Progenitor cell of endocrine pancreas (in vitro differentiated cells): Measurements from ENCODE around the gene PSMC5. TPM values are rescaled to one million over a fixed set of nuclear protein-coding genes. Genes with fewer than 3 reads are reported as not detected.

ENCODE experiments used
- DNase-seq: peaks from one replicate; pipeline ENCODE4 v3.0.0; 2021; ENCODE audit warnings: low spot score; ENCODE audit not compliant: unreplicated experiment
- H3K27ac Mint-ChIP-seq: 2 replicates; pipeline ENCODE4 v1.8.0; 2021; ENCODE audit warnings: mild to moderate bottlenecking, moderate library complexity, mixed read lengths
- H3K27me3 Mint-ChIP-seq: 2 replicates; pipeline ENCODE4 v1.8.0; 2021; ENCODE audit warnings: mixed read lengths
- H3K36me3 Mint-ChIP-seq: 2 replicates; pipeline ENCODE4 v1.8.0; 2022; ENCODE audit warnings: mixed read lengths; ENCODE audit not compliant: insufficient read depth
- H3K4me1 Mint-ChIP-seq: 2 replicates; pipeline ENCODE4 v1.8.0; 2021; ENCODE audit warnings: low read depth, mixed read lengths
- H3K4me3 Mint-ChIP-seq: 2 replicates; pipeline ENCODE4 v1.8.0; 2021; ENCODE audit warnings: low read depth, mild to moderate bottlenecking, moderate library complexity, mixed read lengths
- H3K9me3 Mint-ChIP-seq: 2 replicates; pipeline ENCODE4 v1.8.0; 2021; ENCODE audit warnings: low read depth, mixed read lengths
- long read RNA-seq: library from polyadenylated mRNA; unstranded; transcript quantifications from one replicate; pipeline ENCODE4 v2.0.0, GENCODE V29; 2020
- total RNA-seq: library from RNA; stranded (reverse); gene quantifications from 2 replicates; pipeline ENCODE4 v1.2.1, GENCODE V29; 2021
- TF ChIP-seq, protein P1 (sequence below): fragments of 200-600 bp; sonication (generic); IDR thresholded peaks from one replicate; pipeline ENCODE4 v1.5.0; 2021; ENCODE audit warnings: antibody characterized with exemption, mild to moderate bottlenecking; ENCODE audit not compliant: unreplicated experiment

Gene PSMC5
- total RNA-seq: 101 and 109 TPM in 2 replicates
- long read RNA-seq, transcript PSMC5-203 (12 exons, 1,680 nt): minor isoform, 24 of 341 reads
- long read RNA-seq, transcript PSMC5-212 (11 exons, 1,474 nt): minor isoform, 5 of 341 reads
- long read RNA-seq, transcript PSMC5-201 (12 exons, 1,579 nt): major isoform, 255 of 341 reads
- long read RNA-seq, partial matches to known transcripts: 15 of 341 reads
- long read RNA-seq, other reads (novel, unspliced or antisense): 41 of 341 reads

DNA sequence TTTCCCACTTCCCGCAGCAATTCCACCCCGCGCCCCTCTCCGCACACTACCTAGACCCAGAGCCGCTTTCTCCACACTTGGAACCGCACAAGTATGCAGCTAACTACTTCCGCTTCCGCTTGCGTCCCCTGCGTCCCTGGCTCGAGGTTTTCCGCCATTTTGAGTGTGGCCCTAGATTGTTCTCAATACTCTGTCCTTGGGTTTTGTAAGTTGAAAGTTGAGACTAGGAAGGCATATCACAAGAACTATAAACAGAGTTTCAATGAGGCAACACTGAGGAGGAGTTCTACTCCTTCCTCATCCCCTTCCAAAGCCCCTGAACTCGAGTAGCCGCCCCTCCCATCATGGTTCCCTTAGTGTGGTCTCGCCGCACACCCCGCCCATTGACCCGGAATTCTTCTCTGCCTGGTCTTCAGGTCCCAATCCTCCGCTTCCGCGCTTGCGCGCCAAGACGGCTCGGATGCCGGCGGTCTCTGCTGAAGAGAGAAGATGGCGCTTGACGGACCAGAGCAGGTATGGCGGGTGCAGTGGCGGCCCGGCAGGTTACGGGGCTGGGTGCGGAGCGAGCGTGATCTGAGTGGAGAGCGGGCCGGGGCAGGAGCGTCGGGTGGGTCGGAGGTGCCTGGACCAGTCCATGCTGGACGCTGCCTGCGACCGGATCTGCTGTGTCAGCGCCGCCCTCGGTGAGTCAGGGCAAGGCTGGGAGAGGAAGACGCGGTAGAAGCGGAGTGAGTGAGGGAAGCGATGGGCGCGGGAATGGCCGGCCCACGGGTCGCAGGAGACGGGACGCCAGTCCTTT, at the start of gene PSMC5, which contains the start of gene FTSJ3:
TSS of gene PSMC5 (plus strand) at position 430 of the 799 bp plus-strand sequence. CDS start at position 490, 60 bp downstream.
TSS of gene FTSJ3 (minus strand) at position 662 of the 799 bp plus-strand sequence. CDS start 761 bp downstream, outside the sequence.
- Mint-ChIP-seq H3K4me1 (peaks cover 16% of the 10 kb centered on the region), H3K27ac (peak within 1 kb of the TSS; percentile 100), H3K4me3 (peak within 1 kb of the TSS; percentile 97), H3K27me3 (no peaks in the 10 kb centered on the region), H3K9me3 (no peaks in the 10 kb centered on the region), H3K36me3 (peaks cover 34% of the 10 kb centered on the region)
- DNase-seq: peak; percentile 75
- TF ChIP-seq, protein P1, sequence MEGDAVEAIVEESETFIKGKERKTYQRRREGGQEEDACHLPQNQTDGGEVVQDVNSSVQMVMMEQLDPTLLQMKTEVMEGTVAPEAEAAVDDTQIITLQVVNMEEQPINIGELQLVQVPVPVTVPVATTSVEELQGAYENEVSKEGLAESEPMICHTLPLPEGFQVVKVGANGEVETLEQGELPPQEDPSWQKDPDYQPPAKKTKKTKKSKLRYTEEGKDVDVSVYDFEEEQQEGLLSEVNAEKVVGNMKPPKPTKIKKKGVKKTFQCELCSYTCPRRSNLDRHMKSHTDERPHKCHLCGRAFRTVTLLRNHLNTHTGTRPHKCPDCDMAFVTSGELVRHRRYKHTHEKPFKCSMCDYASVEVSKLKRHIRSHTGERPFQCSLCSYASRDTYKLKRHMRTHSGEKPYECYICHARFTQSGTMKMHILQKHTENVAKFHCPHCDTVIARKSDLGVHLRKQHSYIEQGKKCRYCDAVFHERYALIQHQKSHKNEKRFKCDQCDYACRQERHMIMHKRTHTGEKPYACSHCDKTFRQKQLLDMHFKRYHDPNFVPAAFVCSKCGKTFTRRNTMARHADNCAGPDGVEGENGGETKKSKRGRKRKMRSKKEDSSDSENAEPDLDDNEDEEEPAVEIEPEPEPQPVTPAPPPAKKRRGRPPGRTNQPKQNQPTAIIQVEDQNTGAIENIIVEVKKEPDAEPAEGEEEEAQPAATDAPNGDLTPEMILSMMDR: peak; percentile 68

DNA sequence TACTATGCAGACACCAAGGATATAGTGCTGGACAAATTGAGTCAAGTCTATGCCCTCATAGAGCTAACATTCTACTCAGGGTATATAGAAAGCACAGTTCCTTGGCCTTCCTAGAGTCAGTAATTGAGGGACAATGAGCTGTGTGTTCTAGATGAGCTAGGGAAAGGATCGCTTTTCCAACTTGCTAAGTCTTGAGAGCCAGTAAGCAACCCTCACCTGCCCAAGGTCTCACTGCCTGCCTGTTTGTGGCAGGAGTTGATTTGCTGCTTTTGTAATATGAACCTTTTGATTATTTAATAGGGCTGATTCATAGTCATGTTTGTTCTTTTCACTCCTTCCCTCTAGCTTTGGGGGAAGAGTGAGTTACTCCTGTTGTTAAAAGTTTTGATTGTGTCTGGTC, 46.7 kb upstream of the PSMC5 start:
- Mint-ChIP-seq H3K27ac (no peak overlapping the region), H3K4me3 (no peak overlapping the region), H3K36me3 (peaks cover 10% of the 10 kb centered on the region), H3K4me1 (peaks cover 7% of the 10 kb centered on the region), H3K9me3 (no peaks in the 10 kb centered on the region), H3K27me3 (no peaks in the 10 kb centered on the region)
- DNase-seq: no peak
- TF ChIP-seq, protein P1: no peak

DNA sequence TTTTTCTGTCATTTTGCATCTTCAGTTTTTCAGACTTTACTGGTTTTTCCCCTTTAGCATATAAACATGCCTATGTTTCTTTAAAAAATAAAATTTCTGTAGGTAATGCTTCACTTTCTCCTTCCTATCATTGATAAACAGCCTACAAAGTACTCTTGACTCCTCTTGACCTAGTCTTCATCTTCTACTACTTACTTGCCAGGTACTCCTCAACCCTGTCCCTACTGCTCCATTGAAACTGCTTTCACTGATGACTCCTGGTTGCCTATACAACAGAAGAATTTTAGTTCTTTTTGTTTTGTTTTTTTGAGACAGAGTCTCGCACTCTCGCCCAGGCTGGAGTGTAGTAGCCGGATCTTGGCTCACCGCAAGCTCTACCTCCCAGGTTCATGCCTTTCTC, 46.3 kb upstream of the PSMC5 start:
- TF ChIP-seq, protein P1: no peak
- Mint-ChIP-seq H3K36me3 (peaks cover 10% of the 10 kb centered on the region), H3K9me3 (no peaks in the 10 kb centered on the region), H3K4me1 (peaks cover 6% of the 10 kb centered on the region), H3K4me3 (no peak overlapping the region), H3K27me3 (no peaks in the 10 kb centered on the region), H3K27ac (no peak overlapping the region)
- no peak for DNase-seq

DNA sequence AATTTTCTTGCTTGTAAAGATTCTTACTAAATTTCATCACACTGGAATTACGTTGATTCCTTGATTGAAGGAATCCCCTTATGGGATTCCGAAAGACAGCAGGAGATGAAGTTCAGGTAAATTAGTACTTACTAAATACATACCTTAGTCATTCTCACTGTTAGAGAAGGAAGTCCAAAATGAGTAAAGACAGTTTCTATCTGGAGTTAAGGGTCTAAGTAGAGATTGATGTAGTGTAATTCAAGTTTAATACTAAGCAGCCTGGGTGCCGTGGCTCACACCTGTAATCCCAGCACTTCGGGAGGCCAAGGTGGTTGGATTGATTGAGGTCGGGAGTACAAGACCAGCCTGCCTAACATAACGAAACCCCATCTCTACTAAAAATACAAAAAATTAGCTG, 43.7 kb upstream of the PSMC5 start:
- Mint-ChIP-seq H3K4me3 (no peak overlapping the region), H3K4me1 (peaks cover 1% of the 10 kb centered on the region), H3K36me3 (peaks cover 13% of the 10 kb centered on the region), H3K9me3 (no peaks in the 10 kb centered on the region), H3K27me3 (no peaks in the 10 kb centered on the region), H3K27ac (peak overlapping the region; percentile 83)
- TF ChIP-seq, protein P1: no peak
- DNase-seq: no peak

DNA sequence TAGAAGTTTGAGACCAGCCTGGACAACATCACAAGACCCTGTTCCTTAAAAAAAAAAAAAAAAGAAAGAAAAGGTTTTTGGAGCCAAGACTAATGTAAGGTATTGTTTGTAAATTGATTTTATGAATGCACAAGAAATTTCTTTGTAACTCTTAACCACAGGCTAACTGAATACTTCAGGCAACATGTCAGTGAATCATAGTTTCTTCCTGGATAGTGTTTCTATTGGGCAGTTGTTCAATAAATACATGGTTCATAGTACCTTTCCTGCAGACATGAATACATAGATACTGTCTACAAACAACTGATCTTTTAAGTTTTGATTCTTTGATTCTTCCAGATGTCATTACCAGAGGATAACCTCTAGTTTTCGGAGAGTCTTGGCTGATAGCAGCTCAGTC, 41.7 kb upstream of the PSMC5 start:
- H3K36me3 Mint-ChIP-seq: peaks cover 11% of the 10 kb centered on the region
- DNase-seq: no peak
- no peaks in the 10 kb centered on the region for H3K27me3 Mint-ChIP-seq
- peaks cover 1% of the 10 kb centered on the region for H3K4me1 Mint-ChIP-seq
- H3K9me3 Mint-ChIP-seq: no peaks in the 10 kb centered on the region
- TF ChIP-seq, protein P1: no peak
- H3K4me3 Mint-ChIP-seq: no peak overlapping the region
- no peak overlapping the region for H3K27ac Mint-ChIP-seq
